ENCODE results near the gene MAFG. TPM values are rescaled to one million over a fixed set of nuclear protein-coding genes. Genes with fewer than 3 reads are reported as not detected.

MAFG gene
- total and polyA plus RNA-seq, 2 experiments from 2014 or later, result 21.3 to 28.5 TPM

DNA sequence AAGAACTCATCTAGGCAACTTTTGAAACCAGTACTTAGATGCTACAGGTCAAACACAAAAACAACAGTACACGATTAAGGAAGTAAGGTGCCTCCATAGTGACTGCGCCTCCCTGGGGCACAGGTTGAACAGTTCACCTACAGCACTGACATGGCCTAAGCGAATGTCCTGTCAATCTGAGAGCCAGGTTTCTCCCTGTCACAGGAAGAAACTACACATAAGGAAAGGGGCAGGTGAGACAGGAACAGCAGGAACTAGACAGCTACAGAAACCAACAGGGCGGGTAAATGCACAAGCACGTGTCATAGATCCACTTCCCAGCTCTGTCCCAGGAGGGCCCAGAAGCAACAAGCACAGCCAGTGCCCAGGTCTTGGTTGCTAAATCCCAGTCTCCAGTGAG, 48.4 kb downstream of the MAFG start:
- no peaks in the 10 kb centered on the region for H3K9me3 ChIP-seq (ENCODE audit: low read depth)
- no peak overlapping the region for H3K4me2 ChIP-seq
- no peaks in the 10 kb centered on the region for H3K27me3 ChIP-seq
- H3K9me2 ChIP-seq (replicated peaks; ENCODE audit: insufficient read depth), result no peaks in the 10 kb centered on the region
- no peaks in the 10 kb centered on the region for H3K4me1 ChIP-seq (ENCODE audit: insufficient read depth)
- no peak for DNase-seq (ENCODE audit: low spot score)
- H2AFZ ChIP-seq, result no peak overlapping the region
- H3K27ac ChIP-seq, result no peak overlapping the region
- TF ChIP-seq, protein P1, sequence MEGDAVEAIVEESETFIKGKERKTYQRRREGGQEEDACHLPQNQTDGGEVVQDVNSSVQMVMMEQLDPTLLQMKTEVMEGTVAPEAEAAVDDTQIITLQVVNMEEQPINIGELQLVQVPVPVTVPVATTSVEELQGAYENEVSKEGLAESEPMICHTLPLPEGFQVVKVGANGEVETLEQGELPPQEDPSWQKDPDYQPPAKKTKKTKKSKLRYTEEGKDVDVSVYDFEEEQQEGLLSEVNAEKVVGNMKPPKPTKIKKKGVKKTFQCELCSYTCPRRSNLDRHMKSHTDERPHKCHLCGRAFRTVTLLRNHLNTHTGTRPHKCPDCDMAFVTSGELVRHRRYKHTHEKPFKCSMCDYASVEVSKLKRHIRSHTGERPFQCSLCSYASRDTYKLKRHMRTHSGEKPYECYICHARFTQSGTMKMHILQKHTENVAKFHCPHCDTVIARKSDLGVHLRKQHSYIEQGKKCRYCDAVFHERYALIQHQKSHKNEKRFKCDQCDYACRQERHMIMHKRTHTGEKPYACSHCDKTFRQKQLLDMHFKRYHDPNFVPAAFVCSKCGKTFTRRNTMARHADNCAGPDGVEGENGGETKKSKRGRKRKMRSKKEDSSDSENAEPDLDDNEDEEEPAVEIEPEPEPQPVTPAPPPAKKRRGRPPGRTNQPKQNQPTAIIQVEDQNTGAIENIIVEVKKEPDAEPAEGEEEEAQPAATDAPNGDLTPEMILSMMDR (IDR thresholded peaks at IDR 0.05; ENCODE audit: poor library complexity), result no peak
- TF ChIP-seq EZH2 (IDR thresholded peaks at IDR 0.05; ENCODE audit: borderline replicate concordance) (no peak), EZH2phosphoT487 (IDR thresholded peaks at IDR 0.05; ENCODE audit: low read depth, severe bottlenecking, unreplicated experiment) (no peak)
- no peaks in the 10 kb centered on the region for H3K79me2 ChIP-seq
- H3K36me3 ChIP-seq (replicated peaks; ENCODE audit: insufficient read depth, low read depth), result peaks cover 7% of the 10 kb centered on the region
- 93% methylated on average over 5 of the region's 5 CpGs for WGBS (ENCODE audit: low lambda C conversion rate, missing lambda C conversion rate)
- no peaks in the 10 kb centered on the region for H4K20me1 ChIP-seq (ENCODE audit: insufficient read depth, poor library complexity, severe bottlenecking)
- H3K4me3 ChIP-seq, result no peak overlapping the region

DNA sequence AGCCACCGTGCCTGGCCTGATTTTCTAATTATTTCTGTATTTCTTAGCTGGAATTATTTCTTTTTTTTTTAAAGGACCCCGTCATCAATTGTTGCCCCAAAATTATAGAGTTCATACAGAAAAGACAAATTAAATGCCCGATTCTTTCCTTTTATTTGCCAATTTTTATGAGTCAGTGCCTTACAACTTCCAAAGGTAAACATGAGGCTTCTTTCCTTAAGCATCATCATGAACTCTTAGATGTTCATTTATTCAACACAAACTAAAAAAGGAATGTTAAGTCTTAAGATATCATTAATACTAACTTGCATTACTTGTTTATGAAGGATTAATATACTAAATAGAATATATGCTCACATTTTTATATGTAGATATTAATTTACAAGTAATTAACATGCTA, 49.2 kb downstream of the MAFG start:
- TF ChIP-seq EZH2 (IDR thresholded peaks at IDR 0.05; ENCODE audit: borderline replicate concordance) (no peak), EZH2phosphoT487 (IDR thresholded peaks at IDR 0.05; ENCODE audit: low read depth, severe bottlenecking, unreplicated experiment) (no peak)
- TF ChIP-seq, protein P1 (IDR thresholded peaks at IDR 0.05; ENCODE audit: poor library complexity), result no peak
- Histone ChIP-seq H3K4me3 (no peak overlapping the region), H3K27ac (no peak overlapping the region), H3K4me1 (ENCODE audit: insufficient read depth) (no peaks in the 10 kb centered on the region), H3K4me2 (no peak overlapping the region), H3K79me2 (peaks cover 3% of the 10 kb centered on the region), H3K27me3 (no peaks in the 10 kb centered on the region), H3K9me3 (ENCODE audit: low read depth) (no peaks in the 10 kb centered on the region), H4K20me1 (ENCODE audit: insufficient read depth, poor library complexity, severe bottlenecking) (no peaks in the 10 kb centered on the region), H3K36me3 (replicated peaks; ENCODE audit: insufficient read depth, low read depth) (peaks cover 7% of the 10 kb centered on the region), H3K9me2 (replicated peaks; ENCODE audit: insufficient read depth) (no peaks in the 10 kb centered on the region), H2AFZ (no peak overlapping the region)
- DNase-seq (ENCODE audit: low spot score), result no peak
- 96% methylated on average over 3 of the region's 3 CpGs for WGBS (ENCODE audit: low lambda C conversion rate, missing lambda C conversion rate)

DNA sequence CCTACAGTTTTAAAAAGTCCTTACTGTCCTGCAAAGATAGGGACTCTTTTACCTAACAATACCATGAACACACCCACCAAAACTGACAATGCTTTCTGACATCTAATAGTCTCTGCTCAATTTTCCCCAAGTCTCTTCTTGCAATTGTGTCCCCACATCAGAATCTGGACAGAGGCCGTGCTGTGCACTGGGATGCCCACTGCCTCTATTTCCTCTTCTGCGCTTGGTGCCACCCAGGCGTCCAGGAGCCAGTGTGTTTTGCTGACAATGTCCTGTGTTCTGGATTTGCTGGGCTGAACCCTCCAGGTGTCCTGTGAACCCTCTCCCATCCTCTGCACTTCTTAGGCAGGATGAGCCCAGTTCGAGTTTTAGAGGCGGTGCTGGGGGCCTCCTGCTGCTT, 50.0 kb downstream of the MAFG start:
- H3K27me3 ChIP-seq, result no peaks in the 10 kb centered on the region
- H3K4me1 ChIP-seq (ENCODE audit: insufficient read depth), result peaks cover 2% of the 10 kb centered on the region
- H4K20me1 ChIP-seq (ENCODE audit: insufficient read depth, poor library complexity, severe bottlenecking), result no peaks in the 10 kb centered on the region
- peaks cover 10% of the 10 kb centered on the region for H3K79me2 ChIP-seq
- TF ChIP-seq, protein P1 (IDR thresholded peaks at IDR 0.05; ENCODE audit: poor library complexity), result no peak
- TF ChIP-seq EZH2phosphoT487 (IDR thresholded peaks at IDR 0.05; ENCODE audit: low read depth, severe bottlenecking, unreplicated experiment) (no peak), EZH2 (IDR thresholded peaks at IDR 0.05; ENCODE audit: borderline replicate concordance) (no peak)
- H3K27ac ChIP-seq, result no peak overlapping the region
- no peak overlapping the region for H2AFZ ChIP-seq
- peaks cover 7% of the 10 kb centered on the region for H3K36me3 ChIP-seq (replicated peaks; ENCODE audit: insufficient read depth, low read depth)
- H3K9me3 ChIP-seq (ENCODE audit: low read depth), result no peaks in the 10 kb centered on the region
- H3K9me2 ChIP-seq (replicated peaks; ENCODE audit: insufficient read depth), result no peaks in the 10 kb centered on the region
- DNase-seq (ENCODE audit: low spot score), result no peak
- H3K4me3 ChIP-seq, result no peak overlapping the region
- H3K4me2 ChIP-seq, result no peak overlapping the region
- WGBS (ENCODE audit: low lambda C conversion rate, missing lambda C conversion rate), result 97% methylated on average over 5 of the region's 5 CpGs

Measured in hepatocyte (in vitro differentiated cells).